Measurements from ENCODE around the gene DPEP1. TPM values are rescaled to one million over a fixed set of nuclear protein-coding genes. Genes with fewer than 3 reads are reported as not detected.

The DPEP1 gene
- total RNA-seq, 1 experiment from 2014 or later, result 8.1 TPM

DNA sequence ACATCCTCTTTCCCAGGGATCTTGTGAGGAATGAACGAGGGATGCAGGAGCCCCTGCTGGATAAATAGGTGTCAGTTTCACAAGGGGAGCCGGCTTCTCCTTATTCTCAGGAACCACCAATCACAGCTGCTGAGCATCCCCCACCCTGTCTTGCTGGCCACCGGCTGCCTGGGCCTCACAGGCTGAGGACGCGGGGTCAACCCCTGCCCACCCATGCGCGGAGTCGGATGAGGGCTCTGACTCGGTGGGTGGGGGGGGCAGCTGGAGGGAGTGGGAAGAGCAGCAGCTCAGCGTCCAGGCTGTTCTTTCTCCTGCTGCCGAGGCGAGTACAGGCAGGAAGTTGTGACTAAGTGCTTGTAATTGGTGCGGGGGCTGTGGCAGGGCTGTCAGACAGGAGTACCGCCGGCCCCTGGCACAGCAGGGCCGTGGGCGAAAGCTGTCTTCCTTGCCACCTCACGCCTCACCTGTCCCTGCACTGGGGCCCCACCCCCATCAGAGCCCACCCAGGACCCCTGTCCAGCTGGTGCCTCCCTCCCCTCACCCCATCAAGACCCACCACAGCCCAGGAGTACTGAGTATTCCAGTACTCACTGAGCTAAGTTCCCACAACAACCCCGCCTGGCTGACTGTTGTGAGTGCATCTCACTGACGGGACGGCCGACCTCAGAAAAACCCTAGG lies 11.0 kb upstream of the DPEP1 start:
- TF ChIP-seq, protein P1, sequence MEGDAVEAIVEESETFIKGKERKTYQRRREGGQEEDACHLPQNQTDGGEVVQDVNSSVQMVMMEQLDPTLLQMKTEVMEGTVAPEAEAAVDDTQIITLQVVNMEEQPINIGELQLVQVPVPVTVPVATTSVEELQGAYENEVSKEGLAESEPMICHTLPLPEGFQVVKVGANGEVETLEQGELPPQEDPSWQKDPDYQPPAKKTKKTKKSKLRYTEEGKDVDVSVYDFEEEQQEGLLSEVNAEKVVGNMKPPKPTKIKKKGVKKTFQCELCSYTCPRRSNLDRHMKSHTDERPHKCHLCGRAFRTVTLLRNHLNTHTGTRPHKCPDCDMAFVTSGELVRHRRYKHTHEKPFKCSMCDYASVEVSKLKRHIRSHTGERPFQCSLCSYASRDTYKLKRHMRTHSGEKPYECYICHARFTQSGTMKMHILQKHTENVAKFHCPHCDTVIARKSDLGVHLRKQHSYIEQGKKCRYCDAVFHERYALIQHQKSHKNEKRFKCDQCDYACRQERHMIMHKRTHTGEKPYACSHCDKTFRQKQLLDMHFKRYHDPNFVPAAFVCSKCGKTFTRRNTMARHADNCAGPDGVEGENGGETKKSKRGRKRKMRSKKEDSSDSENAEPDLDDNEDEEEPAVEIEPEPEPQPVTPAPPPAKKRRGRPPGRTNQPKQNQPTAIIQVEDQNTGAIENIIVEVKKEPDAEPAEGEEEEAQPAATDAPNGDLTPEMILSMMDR (IDR thresholded peaks at IDR 0.05; ENCODE audit: insufficient read depth in 1 of 2, low read depth in 1 of 2, low read length in 1 of 2, severe bottlenecking in 1 of 2, unreplicated experiment in 1 of 2), result no peak
- H3K36me3 ChIP-seq (ENCODE audit: control insufficient read depth, insufficient read depth, low read length), result no peaks in the 10 kb centered on the region
- no peaks in the 10 kb centered on the region for H3K4me1 ChIP-seq
- H3K27me3 ChIP-seq (replicated peaks; ENCODE audit: control insufficient read depth, insufficient read depth, low read length), result no peaks in the 10 kb centered on the region
- DNase-seq, result no peak
- intact Hi-C loops (cut with micrococcal nuclease; ENCODE audit: unreplicated experiment), result no loop called here
- POLR2A ChIA-PET, result interaction anchor here (0.7 kb wide), 1 partner anchor 184 kb away, joined by 3 read pairs; no protein-coding TSS in a partner anchor
- no peaks in the 10 kb centered on the region for H3K9me3 Mint-ChIP-seq (ENCODE audit: unreplicated experiment)
- H3K36me3 Mint-ChIP-seq (ENCODE audit: insufficient read depth, unreplicated experiment), result peaks cover 7% of the 10 kb centered on the region
- no peaks in the 10 kb centered on the region for H3K9me3 ChIP-seq
- H3K27me3 Mint-ChIP-seq (ENCODE audit: insufficient read depth, unreplicated experiment), result no peaks in the 10 kb centered on the region
- BruUV-seq (replicated peaks), result no TSS peak
- no peak overlapping the region for H3K27ac Mint-ChIP-seq (ENCODE audit: unreplicated experiment)
- CTCF ChIA-PET, result no interaction called here
- no peak overlapping the region for H3K4me3 ChIP-seq (ENCODE audit: low read depth, low read length)
- H3K4me1 Mint-ChIP-seq (ENCODE audit: low read depth, unreplicated experiment), result no peaks in the 10 kb centered on the region
- H3K4me3 Mint-ChIP-seq (ENCODE audit: unreplicated experiment), result no peak overlapping the region

DNA sequence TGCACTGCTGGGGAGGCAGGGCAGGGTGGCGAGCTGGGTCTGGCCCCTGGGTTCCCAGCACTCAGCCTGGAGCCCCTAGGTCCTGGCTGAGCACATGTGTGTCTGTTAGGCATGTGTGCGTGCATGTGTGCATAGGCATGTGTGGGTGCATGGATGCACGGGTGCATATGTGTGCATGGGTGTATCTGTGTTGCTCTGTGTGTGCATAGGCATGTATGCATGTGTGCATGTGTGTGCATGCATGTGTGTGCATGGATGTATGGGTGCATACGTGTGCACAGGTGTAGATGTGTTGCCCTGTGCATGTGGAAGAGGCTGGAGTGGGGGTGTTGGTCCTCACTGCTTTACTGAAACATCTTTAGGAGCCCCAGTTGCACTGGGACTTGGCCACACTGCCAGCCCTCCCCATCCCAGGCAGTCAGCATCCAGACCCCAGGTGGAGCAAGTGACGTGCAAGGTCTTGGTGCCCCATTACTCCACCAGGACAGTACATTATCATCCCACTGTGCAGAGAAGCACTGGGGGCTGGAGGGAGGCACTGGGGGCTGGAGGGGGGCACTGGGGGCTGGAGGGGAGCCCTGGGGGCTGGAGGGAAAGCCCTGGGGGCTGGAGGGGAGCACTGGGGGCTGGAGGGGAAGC lies 10.4 kb upstream of the DPEP1 start:
- no TSS peak for BruUV-seq (replicated peaks)
- CTCF ChIA-PET, result no interaction called here
- no peaks in the 10 kb centered on the region for H3K27me3 Mint-ChIP-seq (ENCODE audit: insufficient read depth, unreplicated experiment)
- H3K9me3 Mint-ChIP-seq (ENCODE audit: unreplicated experiment), result no peaks in the 10 kb centered on the region
- H3K27me3 ChIP-seq (replicated peaks; ENCODE audit: control insufficient read depth, insufficient read depth, low read length), result no peaks in the 10 kb centered on the region
- TF ChIP-seq, protein P1 (IDR thresholded peaks at IDR 0.05; ENCODE audit: insufficient read depth in 1 of 2, low read depth in 1 of 2, low read length in 1 of 2, severe bottlenecking in 1 of 2, unreplicated experiment in 1 of 2), result no peak
- POLR2A ChIA-PET, result interaction anchor here (0.6 kb wide), 1 partner anchor 363 kb away, joined by 7 read pairs; no protein-coding TSS in a partner anchor
- H3K4me1 ChIP-seq, result peaks cover 3% of the 10 kb centered on the region
- intact Hi-C loops (cut with micrococcal nuclease; ENCODE audit: unreplicated experiment), result no loop called here
- H3K27ac Mint-ChIP-seq (ENCODE audit: unreplicated experiment), result no peak overlapping the region
- peaks cover 6% of the 10 kb centered on the region for H3K36me3 Mint-ChIP-seq (ENCODE audit: insufficient read depth, unreplicated experiment)
- H3K4me3 ChIP-seq (ENCODE audit: low read depth, low read length), result no peak overlapping the region
- DNase-seq, result no peak
- no peaks in the 10 kb centered on the region for H3K9me3 ChIP-seq
- H3K36me3 ChIP-seq (ENCODE audit: control insufficient read depth, insufficient read depth, low read length), result no peaks in the 10 kb centered on the region
- H3K4me3 Mint-ChIP-seq (ENCODE audit: unreplicated experiment), result no peak overlapping the region
- no peaks in the 10 kb centered on the region for H3K4me1 Mint-ChIP-seq (ENCODE audit: low read depth, unreplicated experiment)

DNA sequence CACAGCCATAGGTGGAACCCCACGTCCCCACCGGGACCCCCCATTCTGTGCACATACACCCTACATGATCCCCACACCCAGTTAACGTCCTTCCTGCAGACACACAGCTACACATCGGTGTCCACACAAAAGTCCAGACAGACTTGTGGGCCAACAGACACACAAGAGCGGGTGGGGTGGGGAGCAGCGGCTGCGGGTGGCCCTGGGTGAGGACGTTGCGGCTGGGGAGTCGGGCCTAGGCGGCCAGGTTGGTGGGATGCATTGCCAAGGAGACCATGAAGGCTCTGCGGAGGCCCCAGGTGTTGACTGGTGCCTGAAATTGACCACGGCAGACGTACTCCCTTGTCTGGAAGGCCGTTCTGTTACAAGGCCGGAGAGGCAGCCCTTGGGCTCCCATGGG lies 8.7 kb upstream of the DPEP1 start:
- Mint-ChIP-seq H3K4me1 (ENCODE audit: low read depth, unreplicated experiment) (no peaks in the 10 kb centered on the region), H3K27me3 (ENCODE audit: insufficient read depth, unreplicated experiment) (no peaks in the 10 kb centered on the region), H3K4me3 (ENCODE audit: unreplicated experiment) (no peak overlapping the region), H3K9me3 (ENCODE audit: unreplicated experiment) (no peaks in the 10 kb centered on the region), H3K36me3 (ENCODE audit: insufficient read depth, unreplicated experiment) (no peaks in the 10 kb centered on the region), H3K27ac (ENCODE audit: unreplicated experiment) (no peak overlapping the region)
- Histone ChIP-seq H3K9me3 (no peaks in the 10 kb centered on the region), H3K36me3 (ENCODE audit: control insufficient read depth, insufficient read depth, low read length) (no peaks in the 10 kb centered on the region), H3K27me3 (replicated peaks; ENCODE audit: control insufficient read depth, insufficient read depth, low read length) (no peaks in the 10 kb centered on the region), H3K4me1 (peaks cover 20% of the 10 kb centered on the region), H3K4me3 (ENCODE audit: low read depth, low read length) (no peak overlapping the region)
- POLR2A ChIA-PET, result no interaction called here
- CTCF ChIA-PET, result no interaction called here
- DNase-seq, result no peak
- BruUV-seq (replicated peaks), result no TSS peak
- intact Hi-C loops (cut with micrococcal nuclease; ENCODE audit: unreplicated experiment), result no loop called here
- TF ChIP-seq, protein P1 (IDR thresholded peaks at IDR 0.05; ENCODE audit: insufficient read depth in 1 of 2, low read depth in 1 of 2, low read length in 1 of 2, severe bottlenecking in 1 of 2, unreplicated experiment in 1 of 2), result no peak

Measured in Caco-2 (cell line).